HepG2 (cell line): Measurements from ENCODE around the gene C14orf132. TPM values are rescaled to one million over a fixed set of nuclear protein-coding genes. Genes with fewer than 3 reads are reported as not detected.

Experiments used
- AGO2 ChIP-seq: fragments of 200-400 bp; formaldehyde crosslinking; optimal IDR thresholded peaks from 2 replicates; pipeline ENCODE3; 2017; ENCODE audit warnings: mild to moderate bottlenecking, low read depth, low read length, moderate library complexity
- ARNT2 ChIP-seq: sonication (generic); formaldehyde crosslinking; IDR thresholded peaks from 2 replicates; pipeline ENCODE4 v1.8.0; 2022; ENCODE audit warnings: mild to moderate bottlenecking, low read depth, missing genetic modification reagents, moderate library complexity
- DNMT3B ChIP-seq: conservative IDR thresholded peaks from 2 replicates; pipeline ENCODE4 v1.6.1; 2016; ENCODE audit warnings: missing biosample characterization, control low read depth
- ETV6 ChIP-seq: sonication (generic); formaldehyde crosslinking; conservative IDR thresholded peaks from 2 replicates; pipeline ENCODE4 v1.4.0; 2020; ENCODE audit warnings: missing genetic modification reagents
- HNF4A ChIP-seq: sonication (generic); formaldehyde crosslinking; IDR thresholded peaks from 2 replicates; pipeline ENCODE4 v1.4.0; 2020; ENCODE audit warnings: missing genetic modification reagents
- KLF12 ChIP-seq: sonication (generic); formaldehyde crosslinking; IDR thresholded peaks from 2 replicates; pipeline ENCODE4 v1.4.0; 2020; ENCODE audit warnings: missing genetic modification reagents, borderline replicate concordance
- KLF13 ChIP-seq: sonication (generic); formaldehyde crosslinking; IDR thresholded peaks from 2 replicates; pipeline ENCODE4 v1.4.0; 2020; ENCODE audit warnings: mild to moderate bottlenecking, missing genetic modification reagents
- POLR2AphosphoS2 ChIP-seq: IDR thresholded peaks from 2 replicates; pipeline ENCODE4 v1.6.1; 2011; ENCODE audit warnings: low read depth, low read length, improper control_type of control experiment
- POLR2AphosphoS5 ChIP-seq: IDR thresholded peaks from 2 replicates; pipeline ENCODE4 v1.6.1; 2012; ENCODE audit warnings: low read depth, low read length
- ZFP62 ChIP-seq: sonication (generic); formaldehyde crosslinking; IDR thresholded peaks from 2 replicates; pipeline ENCODE4 v1.4.0; 2020; ENCODE audit warnings: missing genetic modification reagents
- ZFP82 ChIP-seq: sonication (generic); formaldehyde crosslinking; IDR thresholded peaks from 2 replicates; pipeline ENCODE4 v1.5.1; 2020; ENCODE audit warnings: mild to moderate bottlenecking, missing genetic modification reagents, borderline replicate concordance
- ZNF292 ChIP-seq: sonication (generic); formaldehyde crosslinking; IDR thresholded peaks from 2 replicates; pipeline ENCODE4 v1.8.1; 2022; ENCODE audit warnings: mild to moderate bottlenecking, low read depth, missing genetic modification reagents, borderline replicate concordance
- ZNF329 ChIP-seq: sonication (generic); formaldehyde crosslinking; IDR thresholded peaks from 2 replicates; pipeline ENCODE4 v1.9.0; 2021; ENCODE audit warnings: low read depth, mild to moderate bottlenecking, missing genetic modification reagents
- ZNF34 ChIP-seq: sonication (generic); formaldehyde crosslinking; IDR thresholded peaks from 2 replicates; pipeline ENCODE4 v1.4.0; 2020; ENCODE audit warnings: mild to moderate bottlenecking, missing genetic modification reagents, borderline replicate concordance
- ZNF546 ChIP-seq: sonication (generic); formaldehyde crosslinking; conservative IDR thresholded peaks from 2 replicates; pipeline ENCODE4 v1.8.1; 2023; ENCODE audit warnings: mild to moderate bottlenecking, missing genetic modification reagents
- ZNF678 ChIP-seq: sonication (generic); formaldehyde crosslinking; IDR thresholded peaks from 2 replicates; pipeline ENCODE4 v1.4.0; 2020; ENCODE audit warnings: mild to moderate bottlenecking, missing genetic modification reagents
- ZNF782 ChIP-seq: sonication (generic); formaldehyde crosslinking; IDR thresholded peaks from 2 replicates; pipeline ENCODE4 v1.4.0; 2020; ENCODE audit warnings: missing genetic modification reagents, mild to moderate bottlenecking, borderline replicate concordance
- polyA plus RNA-seq, 8 experiments: library from polyadenylated mRNA; depleted of rRNA in 3 of 8; stranded (reverse) in 7 of 8; unstranded in 1 of 8; fragments of >200 nt; fragmentation: Illumina TruSeq in 4 of 8; extraction: Trizol in 4 of 8; gene quantifications; 2 replicates each; pipeline versions ENCODE4 v1.2.1 to v1.2.3, GENCODE V29; 2011 to 2016; ENCODE audit warnings: low read depth in 4 of 8, missing spikeins in 1 of 8, mixed read lengths in 1 of 8; ENCODE audit not compliant: insufficient read depth in 1 of 8
- total RNA-seq, 5 experiments: library from RNA; depleted of rRNA; stranded (reverse); fragments of >200 nt; fragmentation: Illumina TruSeq; extraction: Trizol; gene quantifications; 2 replicates each; pipeline ENCODE4 v1.2.3, GENCODE V29; 2016; ENCODE audit warnings: low read depth in 1 of 5
- TF ChIP-seq, protein P1 (sequence below), 2 experiments: sonication (generic) in 1 of 2; formaldehyde crosslinking in 1 of 2; IDR thresholded peaks; 2 replicates each; pipeline versions ENCODE4 v1.5.1 to v1.6.1; 2011 to 2020; ENCODE audit warnings: borderline replicate concordance in 1 of 2, low read depth in 1 of 2, low read length in 1 of 2, mild to moderate bottlenecking in 1 of 2, missing genetic modification reagents in 1 of 2, moderate library complexity in 1 of 2
- TF ChIP-seq, protein P2 (sequence below): sonication (generic); formaldehyde crosslinking; IDR thresholded peaks from 2 replicates; pipeline ENCODE4 v1.4.0; 2020; ENCODE audit warnings: missing genetic modification reagents, borderline replicate concordance
- TF ChIP-seq, protein P3 (sequence below): sonication (generic); formaldehyde crosslinking; IDR thresholded peaks from 2 replicates; pipeline ENCODE4 v1.9.0; 2022; ENCODE audit warnings: low read depth, missing genetic modification reagents

The C14orf132 gene
- total and polyA plus RNA-seq, 2 of the 13 experiments (the other 11 are each of a cell fraction or from before 2014, with no cell fraction given): 0.13 to 0.15 TPM

DNA sequence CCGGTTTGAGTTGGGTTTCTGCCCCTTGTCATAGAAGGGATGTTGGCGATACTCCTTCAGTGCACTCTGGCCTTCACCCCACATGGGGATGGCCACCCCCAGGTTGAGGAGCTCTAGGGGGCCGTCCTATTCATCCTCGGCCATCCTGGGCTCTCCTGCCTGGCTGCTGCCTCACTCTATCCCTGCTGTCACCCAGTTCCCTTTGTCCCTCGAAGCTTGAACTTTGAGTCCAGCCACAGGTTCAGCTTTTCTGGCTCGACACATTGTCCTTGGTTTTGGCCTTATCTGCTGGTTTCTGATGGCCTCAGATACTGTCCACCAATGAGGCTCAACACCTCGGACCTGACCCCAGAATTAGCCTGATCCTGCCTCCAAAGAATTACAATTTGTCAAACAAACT is 58.6 kb downstream of the C14orf132 start (continued):
- TF ChIP-seq ZNF678 (CRISPR knock-in tag) (no peak), ZNF782 (no peak), AGO2 (no peak), ARNT2 (CRISPR knock-in tag) (no peak), POLR2AphosphoS2 (no peak), ZFP62 (no peak), ZNF546 (CRISPR knock-in tag) (no peak), ZNF34 (CRISPR knock-in tag) (no peak), ETV6 (CRISPR knock-in tag) (no peak), ZNF329 (CRISPR knock-in tag) (no peak), KLF13 (CRISPR knock-in tag) (no peak), KLF12 (CRISPR knock-in tag) (no peak), ZNF292 (CRISPR knock-in tag) (0 out of 2 replicates have a peak, but pooled peaks have one; percentile 13), HNF4A (CRISPR knock-in tag) (peak; percentile 82), ZFP82 (CRISPR knock-in tag) (no peak), POLR2AphosphoS5 (no peak), DNMT3B (CRISPR knock-in tag) (no peak)
- TF ChIP-seq, protein P1, sequence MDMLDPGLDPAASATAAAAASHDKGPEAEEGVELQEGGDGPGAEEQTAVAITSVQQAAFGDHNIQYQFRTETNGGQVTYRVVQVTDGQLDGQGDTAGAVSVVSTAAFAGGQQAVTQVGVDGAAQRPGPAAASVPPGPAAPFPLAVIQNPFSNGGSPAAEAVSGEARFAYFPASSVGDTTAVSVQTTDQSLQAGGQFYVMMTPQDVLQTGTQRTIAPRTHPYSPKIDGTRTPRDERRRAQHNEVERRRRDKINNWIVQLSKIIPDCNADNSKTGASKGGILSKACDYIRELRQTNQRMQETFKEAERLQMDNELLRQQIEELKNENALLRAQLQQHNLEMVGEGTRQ (IDR thresholded peaks at IDR 0.05; ENCODE audit: low read depth, low read length): no peak
- TF ChIP-seq, protein P1 (CRISPR knock-in tag; IDR thresholded peaks at IDR 0.05; ENCODE audit: borderline replicate concordance): no peak
- TF ChIP-seq, protein P2, sequence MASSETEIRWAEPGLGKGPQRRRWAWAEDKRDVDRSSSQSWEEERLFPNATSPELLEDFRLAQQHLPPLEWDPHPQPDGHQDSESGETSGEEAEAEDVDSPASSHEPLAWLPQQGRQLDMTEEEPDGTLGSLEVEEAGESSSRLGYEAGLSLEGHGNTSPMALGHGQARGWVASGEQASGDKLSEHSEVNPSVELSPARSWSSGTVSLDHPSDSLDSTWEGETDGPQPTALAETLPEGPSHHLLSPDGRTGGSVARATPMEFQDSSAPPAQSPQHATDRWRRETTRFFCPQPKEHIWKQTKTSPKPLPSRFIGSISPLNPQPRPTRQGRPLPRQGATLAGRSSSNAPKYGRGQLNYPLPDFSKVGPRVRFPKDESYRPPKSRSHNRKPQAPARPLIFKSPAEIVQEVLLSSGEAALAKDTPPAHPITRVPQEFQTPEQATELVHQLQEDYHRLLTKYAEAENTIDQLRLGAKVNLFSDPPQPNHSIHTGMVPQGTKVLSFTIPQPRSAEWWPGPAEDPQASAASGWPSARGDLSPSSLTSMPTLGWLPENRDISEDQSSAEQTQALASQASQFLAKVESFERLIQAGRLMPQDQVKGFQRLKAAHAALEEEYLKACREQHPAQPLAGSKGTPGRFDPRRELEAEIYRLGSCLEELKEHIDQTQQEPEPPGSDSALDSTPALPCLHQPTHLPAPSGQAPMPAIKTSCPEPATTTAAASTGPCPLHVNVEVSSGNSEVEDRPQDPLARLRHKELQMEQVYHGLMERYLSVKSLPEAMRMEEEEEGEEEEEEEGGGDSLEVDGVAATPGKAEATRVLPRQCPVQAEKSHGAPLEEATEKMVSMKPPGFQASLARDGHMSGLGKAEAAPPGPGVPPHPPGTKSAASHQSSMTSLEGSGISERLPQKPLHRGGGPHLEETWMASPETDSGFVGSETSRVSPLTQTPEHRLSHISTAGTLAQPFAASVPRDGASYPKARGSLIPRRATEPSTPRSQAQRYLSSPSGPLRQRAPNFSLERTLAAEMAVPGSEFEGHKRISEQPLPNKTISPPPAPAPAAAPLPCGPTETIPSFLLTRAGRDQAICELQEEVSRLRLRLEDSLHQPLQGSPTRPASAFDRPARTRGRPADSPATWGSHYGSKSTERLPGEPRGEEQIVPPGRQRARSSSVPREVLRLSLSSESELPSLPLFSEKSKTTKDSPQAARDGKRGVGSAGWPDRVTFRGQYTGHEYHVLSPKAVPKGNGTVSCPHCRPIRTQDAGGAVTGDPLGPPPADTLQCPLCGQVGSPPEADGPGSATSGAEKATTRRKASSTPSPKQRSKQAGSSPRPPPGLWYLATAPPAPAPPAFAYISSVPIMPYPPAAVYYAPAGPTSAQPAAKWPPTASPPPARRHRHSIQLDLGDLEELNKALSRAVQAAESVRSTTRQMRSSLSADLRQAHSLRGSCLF (CRISPR knock-in tag): no peak
- TF ChIP-seq, protein P3, sequence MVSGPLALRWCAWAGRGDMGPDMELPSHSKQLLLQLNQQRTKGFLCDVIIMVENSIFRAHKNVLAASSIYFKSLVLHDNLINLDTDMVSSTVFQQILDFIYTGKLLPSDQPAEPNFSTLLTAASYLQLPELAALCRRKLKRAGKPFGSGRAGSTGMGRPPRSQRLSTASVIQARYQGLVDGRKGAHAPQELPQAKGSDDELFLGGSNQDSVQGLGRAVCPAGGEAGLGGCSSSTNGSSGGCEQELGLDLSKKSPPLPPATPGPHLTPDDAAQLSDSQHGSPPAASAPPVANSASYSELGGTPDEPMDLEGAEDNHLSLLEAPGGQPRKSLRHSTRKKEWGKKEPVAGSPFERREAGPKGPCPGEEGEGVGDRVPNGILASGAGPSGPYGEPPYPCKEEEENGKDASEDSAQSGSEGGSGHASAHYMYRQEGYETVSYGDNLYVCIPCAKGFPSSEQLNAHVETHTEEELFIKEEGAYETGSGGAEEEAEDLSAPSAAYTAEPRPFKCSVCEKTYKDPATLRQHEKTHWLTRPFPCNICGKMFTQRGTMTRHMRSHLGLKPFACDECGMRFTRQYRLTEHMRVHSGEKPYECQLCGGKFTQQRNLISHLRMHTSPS: no peak
